ENCODE results near the gene CFAP20DC.

CFAP20DC gene

DNA sequence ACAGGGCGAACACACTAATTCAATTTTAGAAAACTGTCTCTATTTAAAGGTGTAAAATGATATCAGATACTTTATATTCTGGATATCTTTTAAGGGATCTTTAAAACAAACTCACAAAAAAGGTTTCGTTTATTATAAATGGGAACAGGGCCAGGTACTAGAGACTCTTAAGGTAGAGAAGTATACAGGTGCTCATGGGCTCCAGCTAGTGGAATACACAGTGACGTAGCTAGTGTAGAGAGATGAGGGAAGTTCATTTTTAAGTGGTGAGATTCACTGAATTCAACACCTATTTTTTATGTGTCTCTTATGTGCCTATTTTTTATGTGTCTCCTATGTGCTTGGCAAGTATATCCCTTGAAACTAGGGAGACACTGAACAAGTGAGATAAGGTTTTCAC, 250.6 kb downstream of the CFAP20DC start:
- DNase-seq (ENCODE audit: low read depth in 1 of 2, low spot score in 1 of 2): no peak
- in situ Hi-C loops (cut with HindIII; ENCODE audit: low pct_unique_long_range_greater_than_20kb, low sequenced_read_pairs): no loop called here
- no peak for TF ChIP-seq JUND (IDR thresholded peaks at IDR 0.05; ENCODE audit: low read depth)

DNA sequence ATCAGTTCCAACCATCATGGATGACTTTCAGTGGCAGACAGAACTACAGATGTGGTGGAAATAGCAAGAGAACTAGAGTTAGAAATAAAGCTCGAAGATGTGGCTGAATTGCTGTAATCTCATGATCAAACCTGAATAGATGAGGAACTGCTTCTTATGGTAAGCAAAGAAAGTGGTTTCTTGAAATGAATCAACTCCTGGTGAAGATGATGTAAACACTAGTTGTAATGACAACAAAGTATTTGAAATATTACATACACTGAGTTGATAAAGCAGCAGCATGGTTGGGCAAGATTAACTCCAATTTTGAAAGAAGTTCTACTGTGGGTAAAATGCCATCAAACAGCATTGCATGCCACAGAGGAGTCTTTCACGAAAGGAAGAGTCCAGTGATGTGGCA, 251.5 kb downstream of the CFAP20DC start:
- in situ Hi-C loops (cut with HindIII; ENCODE audit: low pct_unique_long_range_greater_than_20kb, low sequenced_read_pairs): no loop called here
- no peak for DNase-seq (ENCODE audit: low read depth in 1 of 2, low spot score in 1 of 2)
- no peak for TF ChIP-seq JUND (IDR thresholded peaks at IDR 0.05; ENCODE audit: low read depth)

DNA sequence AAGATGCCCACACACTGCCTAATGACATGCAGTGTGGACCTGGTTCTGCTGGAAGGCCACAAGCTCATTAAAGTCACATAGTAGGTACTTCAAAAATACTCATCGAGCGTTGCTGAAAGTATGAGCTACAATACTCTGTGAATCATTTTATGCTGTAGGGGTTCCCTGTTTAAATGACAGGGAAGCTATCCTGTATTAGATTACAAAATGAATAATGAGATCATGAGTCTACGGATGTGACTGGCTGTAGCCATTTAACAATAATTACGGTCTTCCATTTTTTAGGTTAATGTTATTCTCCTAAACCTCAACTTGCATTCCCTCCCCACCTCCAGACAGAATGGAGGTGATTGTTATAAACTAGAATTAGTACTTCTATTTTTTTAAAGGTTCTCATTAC, 255.1 kb downstream of the CFAP20DC start:
- no peak for DNase-seq (ENCODE audit: low read depth in 1 of 2, low spot score in 1 of 2)
- in situ Hi-C loops (cut with HindIII; ENCODE audit: low pct_unique_long_range_greater_than_20kb, low sequenced_read_pairs): no loop called here
- TF ChIP-seq JUND (IDR thresholded peaks at IDR 0.05; ENCODE audit: low read depth): no peak

DNA sequence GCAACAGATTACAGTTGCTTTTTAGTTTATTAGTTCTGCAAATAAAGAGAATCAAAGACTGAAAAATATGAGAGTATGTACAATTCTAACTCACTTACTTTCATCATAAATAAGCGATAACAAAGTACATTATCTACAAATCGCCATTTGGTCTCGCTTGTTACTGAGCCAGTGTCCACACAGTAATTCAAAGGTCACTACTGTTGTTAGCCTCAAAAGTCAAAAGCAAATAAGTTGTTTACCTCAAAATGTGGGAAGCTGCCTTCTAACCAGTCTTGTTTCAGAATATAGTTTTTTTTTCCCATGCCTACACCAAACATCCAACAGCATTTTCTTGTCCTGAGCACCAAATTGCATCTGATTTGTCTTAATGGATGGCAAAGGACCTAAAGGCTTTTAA, 255.9 kb downstream of the CFAP20DC start:
- in situ Hi-C loops (cut with HindIII; ENCODE audit: low pct_unique_long_range_greater_than_20kb, low sequenced_read_pairs): no loop called here
- no peak for DNase-seq (ENCODE audit: low read depth in 1 of 2, low spot score in 1 of 2)
- TF ChIP-seq JUND (IDR thresholded peaks at IDR 0.05; ENCODE audit: low read depth): no peak

DNA sequence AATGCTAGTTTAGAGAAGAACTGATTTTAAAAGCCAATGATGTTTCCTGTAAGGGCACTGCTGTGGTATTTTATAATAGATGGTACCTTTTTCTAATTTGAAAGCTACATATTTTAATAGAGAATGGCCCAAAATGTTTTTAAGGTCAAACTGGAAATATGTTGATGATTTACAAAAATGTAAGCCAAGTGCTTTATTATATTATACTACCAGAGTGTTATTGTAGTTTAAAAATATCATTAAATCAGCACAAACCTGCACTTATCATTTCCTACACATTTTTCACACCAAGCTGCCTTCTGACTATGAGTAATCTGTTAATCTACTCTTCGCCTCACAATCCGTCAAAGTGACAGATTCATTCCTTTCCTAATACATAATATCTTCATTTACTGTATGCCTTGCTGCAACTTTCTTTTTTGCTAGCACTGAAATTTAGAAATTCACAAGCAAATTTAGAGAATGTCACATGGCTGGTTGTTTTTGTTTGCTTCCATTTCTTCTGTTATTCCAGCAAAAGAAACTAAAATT, 256.8 kb downstream of the CFAP20DC start:
- in situ Hi-C loops (cut with HindIII; ENCODE audit: low pct_unique_long_range_greater_than_20kb, low sequenced_read_pairs): no loop called here

DNA sequence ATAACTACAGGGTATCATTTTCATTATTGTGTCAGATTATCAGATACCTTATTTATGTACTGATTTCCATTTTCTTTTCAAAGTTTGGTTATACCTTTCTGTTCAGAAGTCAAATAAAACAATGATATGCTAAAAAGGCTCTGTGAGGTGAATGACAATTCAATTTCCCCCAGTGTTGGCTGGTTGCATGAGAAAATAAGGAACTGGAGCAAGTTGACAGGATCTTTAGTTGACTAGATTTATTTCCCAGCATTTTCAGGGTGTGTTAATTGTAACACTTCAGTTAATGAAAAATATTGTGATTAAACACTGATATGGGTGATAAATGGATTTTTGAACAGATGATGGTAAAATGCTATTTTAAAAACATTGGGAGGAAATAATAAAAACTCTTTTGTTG, 260.4 kb downstream of the CFAP20DC start:
- in situ Hi-C loops (cut with HindIII; ENCODE audit: low pct_unique_long_range_greater_than_20kb, low sequenced_read_pairs): no loop called here
- DNase-seq (ENCODE audit: low read depth in 1 of 2, low spot score in 1 of 2): no peak

More for the DNA sequence above, 256.8 kb downstream of the CFAP20DC start:
- TF ChIP-seq JUND (IDR thresholded peaks at IDR 0.05; ENCODE audit: low read depth): no peak
- no peak for DNase-seq (ENCODE audit: low read depth in 1 of 2, low spot score in 1 of 2)

DNA sequence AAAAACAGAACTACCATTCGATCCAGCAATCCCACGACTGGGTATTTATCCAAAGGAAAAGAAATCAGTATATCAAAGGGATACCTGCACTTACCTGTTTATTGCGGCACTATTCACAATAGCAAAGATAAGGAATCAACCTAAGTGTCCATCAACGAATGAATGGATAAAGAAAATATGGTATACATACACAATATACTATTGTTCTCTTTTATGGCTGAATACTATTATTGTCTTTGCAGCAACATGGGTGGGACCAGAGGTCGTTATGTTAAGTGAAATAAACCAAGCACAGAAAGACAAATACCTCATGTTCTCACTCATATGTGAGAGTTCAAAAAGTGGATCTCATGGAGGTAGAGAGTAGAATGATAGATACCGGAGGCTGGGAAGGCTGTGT, 264.9 kb downstream of the CFAP20DC start:
- in situ Hi-C loops (cut with HindIII; ENCODE audit: low pct_unique_long_range_greater_than_20kb, low sequenced_read_pairs): no loop called here
- TF ChIP-seq JUND (IDR thresholded peaks at IDR 0.05; ENCODE audit: low read depth): no peak
- no peak for DNase-seq (ENCODE audit: low read depth in 1 of 2, low spot score in 1 of 2)

More for the DNA sequence above, 260.4 kb downstream of the CFAP20DC start:
- no peak for TF ChIP-seq JUND (IDR thresholded peaks at IDR 0.05; ENCODE audit: low read depth)

DNA sequence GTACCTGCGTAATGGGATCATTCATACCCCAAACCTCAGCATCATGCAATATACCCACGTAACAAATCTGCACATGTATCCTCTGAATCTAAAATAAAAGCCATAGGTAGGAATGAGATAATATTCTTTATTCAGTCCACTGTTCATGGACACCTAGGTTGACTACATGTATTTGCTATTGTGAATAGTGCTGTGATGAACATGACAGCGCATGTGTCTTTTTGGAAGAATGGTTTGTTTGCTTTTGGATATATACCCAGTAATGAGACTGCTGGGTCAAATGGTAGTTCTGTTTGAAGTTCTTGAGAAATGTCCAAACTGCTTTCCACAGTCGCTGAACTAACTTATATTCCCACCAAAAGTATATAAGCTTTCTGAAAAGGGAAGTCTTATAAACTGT, 265.4 kb downstream of the CFAP20DC start:
- in situ Hi-C loops (cut with HindIII; ENCODE audit: low pct_unique_long_range_greater_than_20kb, low sequenced_read_pairs): no loop called here
- DNase-seq (ENCODE audit: low read depth in 1 of 2, low spot score in 1 of 2): no peak

DNA sequence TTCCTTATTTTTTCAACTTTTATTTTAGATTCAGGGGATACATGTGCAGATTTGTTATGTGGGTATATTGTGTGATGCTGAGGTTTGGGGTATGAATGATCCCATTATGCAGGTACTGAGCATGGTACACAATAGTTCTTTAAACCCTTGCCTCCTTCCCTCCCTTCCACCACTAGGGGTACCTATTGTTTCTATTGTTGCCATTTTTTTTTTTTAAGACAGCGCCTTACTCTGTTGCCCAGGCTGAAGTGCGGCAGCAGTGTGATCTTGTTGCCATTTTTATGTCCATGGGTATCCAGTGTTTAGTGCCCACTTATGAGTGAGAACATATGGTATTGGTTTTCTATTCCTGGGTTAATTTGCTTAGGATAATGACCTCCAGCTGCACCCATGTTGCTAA, 266.0 kb downstream of the CFAP20DC start:
- no peak for TF ChIP-seq JUND (IDR thresholded peaks at IDR 0.05; ENCODE audit: low read depth)
- DNase-seq (ENCODE audit: low read depth in 1 of 2, low spot score in 1 of 2): no peak
- in situ Hi-C loops (cut with HindIII; ENCODE audit: low pct_unique_long_range_greater_than_20kb, low sequenced_read_pairs): no loop called here

More for the DNA sequence above, 265.4 kb downstream of the CFAP20DC start:
- no peak for TF ChIP-seq JUND (IDR thresholded peaks at IDR 0.05; ENCODE audit: low read depth)

DNA sequence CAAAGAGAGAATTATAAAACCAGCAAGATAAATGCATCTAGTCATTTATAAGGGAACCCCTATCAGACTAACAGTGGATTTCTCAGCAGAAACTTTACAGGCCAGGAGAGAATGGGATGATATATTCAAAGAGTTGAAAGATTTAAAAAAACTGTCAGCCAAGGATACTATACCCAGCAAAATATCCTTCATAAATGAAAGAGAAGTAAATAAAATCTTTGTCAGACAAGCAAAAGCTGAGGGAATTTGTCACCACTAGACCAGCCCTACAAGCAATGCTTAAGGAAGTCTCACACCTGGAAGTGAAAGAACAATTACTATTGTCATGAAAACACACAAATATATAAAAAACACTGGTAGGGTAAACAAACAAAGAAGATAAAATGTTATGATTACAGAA, 269.9 kb downstream of the CFAP20DC start:
- in situ Hi-C loops (cut with HindIII; ENCODE audit: low pct_unique_long_range_greater_than_20kb, low sequenced_read_pairs): no loop called here

DNA sequence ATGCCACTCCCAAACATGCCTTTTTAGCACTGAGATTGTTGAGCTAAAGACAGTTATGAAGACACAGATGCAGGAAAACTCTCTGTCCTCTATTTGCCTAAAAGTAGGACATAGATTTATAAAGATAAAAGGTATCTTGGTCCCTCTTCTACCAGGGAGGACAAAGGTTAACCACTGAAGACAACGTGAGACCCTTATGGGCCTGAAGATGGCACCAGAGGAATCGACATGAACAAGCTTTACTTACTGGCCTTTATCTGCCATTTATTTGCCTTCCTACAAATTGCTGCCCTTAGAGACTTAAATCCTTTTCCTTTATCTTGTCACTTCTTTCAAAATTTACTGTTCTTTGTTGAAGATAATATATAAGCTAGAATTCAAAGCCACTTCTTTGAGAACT, 273.6 kb downstream of the CFAP20DC start:
- in situ Hi-C loops (cut with HindIII; ENCODE audit: low pct_unique_long_range_greater_than_20kb, low sequenced_read_pairs): no loop called here
- no peak for DNase-seq (ENCODE audit: low read depth in 1 of 2, low spot score in 1 of 2)
- no peak for TF ChIP-seq JUND (IDR thresholded peaks at IDR 0.05; ENCODE audit: low read depth)

More for the DNA sequence above, 269.9 kb downstream of the CFAP20DC start:
- no peak for TF ChIP-seq JUND (IDR thresholded peaks at IDR 0.05; ENCODE audit: low read depth)
- DNase-seq (ENCODE audit: low read depth in 1 of 2, low spot score in 1 of 2): no peak

DNA sequence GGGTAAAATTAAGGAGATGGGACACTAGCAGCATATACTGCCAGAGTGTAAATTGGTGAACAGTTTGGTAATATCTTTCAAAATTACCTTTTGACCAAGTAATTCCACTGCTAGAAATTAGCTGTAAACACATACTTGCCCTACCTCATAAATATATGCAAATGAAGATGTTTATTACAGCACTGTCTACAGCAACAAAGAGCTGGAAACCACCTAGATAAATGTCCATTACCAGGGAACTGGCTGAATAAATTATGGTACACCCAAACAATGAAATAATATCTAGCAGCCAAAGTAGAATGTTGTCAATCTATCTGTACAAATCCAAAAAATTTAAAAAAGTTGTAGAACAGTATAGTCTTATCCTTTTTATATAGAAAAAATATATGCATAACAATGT, 277.4 kb downstream of the CFAP20DC start:
- DNase-seq (ENCODE audit: low read depth in 1 of 2, low spot score in 1 of 2): no peak
- TF ChIP-seq JUND (IDR thresholded peaks at IDR 0.05; ENCODE audit: low read depth): no peak
- in situ Hi-C loops (cut with HindIII; ENCODE audit: low pct_unique_long_range_greater_than_20kb, low sequenced_read_pairs): no loop called here

DNA sequence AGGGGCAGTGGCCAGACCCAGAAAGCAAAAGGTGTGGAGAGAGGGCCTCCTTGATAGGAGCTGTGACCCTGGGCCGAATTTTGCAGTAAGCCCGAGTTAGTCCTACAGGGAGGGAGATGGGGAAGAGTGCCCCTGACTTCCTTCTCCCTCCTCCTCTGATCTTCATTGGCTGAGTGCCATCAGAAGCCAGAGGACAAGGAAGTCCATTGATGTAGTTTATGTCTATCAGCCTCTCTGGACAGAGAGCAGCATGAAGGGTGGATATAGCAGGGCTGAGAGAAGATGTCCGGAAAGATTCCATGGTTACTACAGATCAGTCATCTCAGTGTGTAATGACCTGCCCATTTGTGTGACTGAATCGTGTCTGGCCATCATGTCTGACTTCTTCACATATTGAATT, 280.8 kb downstream of the CFAP20DC start:
- TF ChIP-seq JUND (IDR thresholded peaks at IDR 0.05; ENCODE audit: low read depth): no peak
- DNase-seq (ENCODE audit: low read depth in 1 of 2, low spot score in 1 of 2): no peak
- in situ Hi-C loops (cut with HindIII; ENCODE audit: low pct_unique_long_range_greater_than_20kb, low sequenced_read_pairs): no loop called here

DNA sequence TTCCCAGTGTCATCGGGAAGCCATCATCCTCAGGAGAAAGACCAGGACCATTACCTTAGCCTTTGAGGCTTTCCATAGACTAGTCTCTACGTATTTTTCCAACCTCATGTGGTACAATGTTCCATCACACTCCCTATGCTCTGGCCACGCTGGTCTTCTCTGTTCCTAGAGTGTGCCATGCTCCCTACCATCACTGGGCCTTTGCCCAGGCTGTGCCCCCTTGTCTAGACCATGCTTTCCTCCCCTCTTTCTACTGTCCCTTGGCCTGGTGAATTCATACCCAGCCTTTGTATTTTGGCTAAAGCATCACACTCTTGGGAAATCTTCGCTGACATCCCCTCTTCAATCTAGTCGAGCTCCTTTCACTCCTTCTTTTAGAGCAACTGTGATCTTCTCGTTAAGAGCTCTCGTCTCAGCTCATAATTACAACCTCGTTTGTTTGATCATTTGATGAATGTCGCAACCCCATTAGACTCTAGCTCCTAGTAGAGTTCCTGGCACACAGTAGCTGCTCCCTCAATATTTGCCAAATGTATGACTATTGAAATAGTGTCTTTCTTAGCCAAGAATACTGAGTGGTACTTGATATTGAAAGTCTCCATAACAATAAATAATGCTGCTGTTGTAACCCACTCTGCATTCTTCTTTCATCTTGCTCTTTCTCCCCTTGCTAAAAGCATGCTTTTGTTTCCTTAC, 283.1 kb downstream of the CFAP20DC start:
- no peak for TF ChIP-seq JUND (IDR thresholded peaks at IDR 0.05; ENCODE audit: low read depth)
- in situ Hi-C loops (cut with HindIII; ENCODE audit: low pct_unique_long_range_greater_than_20kb, low sequenced_read_pairs): no loop called here
- DNase-seq (ENCODE audit: low read depth in 1 of 2, low spot score in 1 of 2): no peak
